HG02763 (cell line): Measurements from ENCODE around the gene MLLT10.
A peak's percentile ranks its signal among the peaks of the same experiment; 100 is the strongest.

ENCODE experiments used
- ATAC-seq: cut with Tn5 transposase; IDR thresholded peaks from one replicate; pipeline ENCODE4 v1.9.1; 2021; ENCODE audit warnings: mild to moderate bottlenecking, moderate library complexity; ENCODE audit not compliant: unreplicated experiment

The MLLT10 gene

DNA sequence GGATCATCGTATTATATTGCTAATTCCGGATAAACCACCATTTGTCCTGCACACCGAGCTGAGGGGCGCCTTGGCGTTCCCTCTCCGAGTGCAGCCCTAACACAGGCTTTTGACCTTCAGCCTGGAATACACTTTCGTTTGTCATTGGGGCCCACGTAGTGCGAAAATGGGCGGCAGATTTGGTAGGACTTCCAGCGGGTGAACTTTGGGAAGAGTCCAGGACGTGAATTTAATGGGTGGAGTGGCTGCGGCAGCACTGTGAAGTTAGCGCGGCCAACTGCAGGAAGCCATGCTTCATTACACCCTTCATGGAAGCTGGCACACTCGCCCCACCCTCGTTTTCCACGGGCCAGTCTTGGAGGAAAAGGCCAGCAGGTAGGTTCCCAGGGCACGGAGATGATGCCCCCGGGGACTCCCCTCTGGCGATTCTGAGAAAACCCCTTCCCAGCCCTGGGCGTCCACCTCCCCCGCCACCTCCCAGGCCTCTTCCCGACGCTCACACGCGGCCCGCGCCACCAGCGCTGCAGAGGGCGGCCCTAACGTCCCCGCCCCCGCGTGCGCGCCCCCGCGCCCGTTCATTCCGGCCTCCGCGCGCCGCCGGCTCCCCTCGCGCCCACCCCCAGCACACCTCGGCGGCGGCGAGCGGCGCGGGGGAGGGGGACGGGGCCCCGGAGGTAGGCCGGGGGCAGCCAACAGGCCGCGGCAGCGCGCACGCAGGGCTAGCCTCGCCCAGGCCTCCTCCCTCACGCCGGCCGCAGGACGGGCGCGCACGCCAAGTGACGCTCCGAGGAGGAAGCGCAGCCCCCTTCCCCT lies at the start of gene MLLT10:
Gene MLLT10 (plus strand): TSS at position 766 of the 813 bp plus-strand sequence. CDS start 413 bp downstream, outside the sequence.
- peak; percentile 87 for ATAC-seq

- ATAC-seq: no peak
These were observed 46.4 kb upstream of the MLLT10 start for GRCh38 chr10:21487416-21488180.

DNA sequence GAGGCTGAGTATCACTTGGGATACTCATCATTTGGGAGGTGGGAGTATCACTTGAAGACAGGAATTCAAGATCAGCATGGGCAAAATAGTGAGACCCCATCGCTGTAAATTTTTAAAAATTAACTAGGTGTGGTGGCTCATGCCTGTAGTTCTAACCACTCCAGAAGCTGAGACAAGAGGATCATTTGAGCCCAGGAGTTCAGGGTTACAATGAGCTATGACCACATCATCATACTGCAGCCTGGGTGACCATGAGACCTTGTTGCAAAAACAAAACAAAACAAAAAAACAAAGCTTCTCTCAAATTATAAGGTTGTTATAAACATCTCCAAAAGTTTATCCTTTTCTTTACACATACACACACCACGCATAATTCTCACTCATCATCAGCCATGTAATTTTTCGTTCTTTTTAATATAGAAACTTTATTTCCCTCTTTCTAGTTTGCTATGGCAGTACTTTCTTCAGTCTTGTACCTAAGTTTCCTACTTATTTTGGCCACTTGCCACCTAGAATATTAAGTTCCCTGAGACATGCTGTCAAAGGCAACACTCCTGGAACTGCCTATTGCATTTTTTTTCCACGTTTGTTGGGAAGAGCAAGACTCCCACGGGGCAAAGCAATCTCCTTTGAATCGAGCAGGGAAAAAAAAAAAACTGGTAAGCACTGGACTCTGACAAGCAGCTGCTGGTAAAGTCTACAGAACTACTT lies 45.6 kb upstream of the MLLT10 start:
- no peak for ATAC-seq

DNA sequence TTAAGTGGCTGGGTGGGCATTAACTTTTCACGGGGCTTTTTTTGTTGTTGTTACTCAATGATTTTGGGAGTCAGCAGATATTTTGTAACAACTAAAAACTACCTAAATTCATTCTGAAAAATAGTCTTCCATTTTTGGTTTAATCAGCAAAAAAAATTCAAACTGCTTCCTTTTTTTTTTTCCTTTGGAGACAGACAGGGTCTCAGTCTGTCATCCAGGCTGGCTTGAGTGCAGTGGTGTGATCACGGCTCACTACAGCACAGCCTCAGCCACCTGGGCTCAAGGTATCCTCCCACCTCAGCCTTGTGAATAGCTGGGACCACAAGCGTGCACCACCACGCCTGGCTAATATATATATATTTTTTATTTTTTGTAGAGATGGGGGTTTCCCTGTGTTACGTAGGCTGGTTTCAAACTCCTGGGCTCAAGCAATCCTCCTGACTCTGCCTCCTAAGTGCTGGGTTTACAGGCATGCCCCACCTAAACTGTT lies 45.0 kb upstream of the MLLT10 start:
- ATAC-seq: no peak

DNA sequence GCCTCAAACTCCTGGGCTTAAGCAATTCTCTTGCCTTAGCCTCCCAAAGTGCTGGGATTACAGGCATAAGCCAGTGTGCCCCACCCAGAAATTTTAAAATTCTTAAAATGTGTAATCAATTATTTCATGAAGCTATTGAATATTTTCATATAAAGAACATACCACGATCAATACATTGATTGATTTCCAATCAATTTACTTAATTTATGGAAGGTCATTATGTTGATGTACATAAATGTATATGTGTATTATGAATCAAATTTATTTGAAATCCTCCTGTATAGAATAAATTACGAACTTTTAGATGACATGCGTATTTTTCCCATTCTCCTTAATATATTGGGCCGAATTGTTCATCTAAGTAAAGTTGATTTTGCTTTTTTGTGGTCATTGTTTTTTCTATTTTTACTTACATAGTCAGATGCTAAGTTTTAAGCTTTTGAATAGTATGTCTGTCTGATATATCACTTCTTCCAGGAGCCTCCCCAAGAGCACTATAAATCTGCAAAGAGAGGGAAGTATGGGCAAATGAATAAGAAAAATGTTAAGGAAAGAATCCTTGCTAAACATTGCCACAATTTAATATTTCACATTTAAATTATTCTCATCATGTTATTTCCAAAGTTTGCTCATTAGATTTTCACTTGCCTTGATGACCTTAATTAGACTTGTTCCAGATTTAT lies 43.9 kb upstream of the MLLT10 start:
- ATAC-seq: no peak

DNA sequence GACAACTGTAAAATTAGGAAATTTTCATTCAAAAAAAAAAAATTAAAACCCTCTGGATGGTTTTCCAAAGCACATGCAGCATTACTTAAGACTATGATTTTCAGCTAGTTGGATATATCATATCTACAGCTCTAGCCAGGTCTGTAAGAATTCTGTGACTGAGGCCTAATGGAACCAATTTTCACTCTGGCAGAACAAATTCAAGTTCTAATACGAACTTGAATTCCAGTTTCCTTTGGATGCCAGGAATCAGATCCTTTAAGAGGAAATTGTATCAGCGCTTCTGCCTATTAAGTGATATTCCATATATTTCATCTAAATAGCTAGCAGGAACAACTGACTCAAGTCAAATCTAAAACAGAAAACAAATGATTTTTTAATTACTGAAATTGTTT lies 43.3 kb upstream of the MLLT10 start:
- no peak for ATAC-seq

DNA sequence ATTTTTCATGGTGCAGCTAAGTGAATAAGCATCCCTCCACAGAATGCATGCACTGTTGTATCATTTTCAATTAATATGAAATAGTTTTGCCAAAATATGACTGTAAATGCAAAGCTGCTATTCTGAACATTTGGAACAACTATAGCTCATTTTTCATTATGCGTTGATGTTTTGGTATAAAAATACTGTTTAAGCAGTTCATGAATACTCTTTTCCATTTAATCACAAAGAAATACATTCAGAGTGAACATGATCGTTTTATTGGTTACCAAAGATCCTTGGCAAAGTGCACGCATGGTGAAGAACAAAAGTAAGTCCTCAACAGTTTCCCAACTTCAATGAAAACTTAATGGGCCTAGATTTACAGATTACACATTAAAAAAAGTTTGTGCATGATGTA lies 41.6 kb upstream of the MLLT10 start:
- ATAC-seq: no peak

- ATAC-seq: no peak
These were observed 40.2 kb upstream of the MLLT10 start for GRCh38 chr10:21493784-21494183.

DNA sequence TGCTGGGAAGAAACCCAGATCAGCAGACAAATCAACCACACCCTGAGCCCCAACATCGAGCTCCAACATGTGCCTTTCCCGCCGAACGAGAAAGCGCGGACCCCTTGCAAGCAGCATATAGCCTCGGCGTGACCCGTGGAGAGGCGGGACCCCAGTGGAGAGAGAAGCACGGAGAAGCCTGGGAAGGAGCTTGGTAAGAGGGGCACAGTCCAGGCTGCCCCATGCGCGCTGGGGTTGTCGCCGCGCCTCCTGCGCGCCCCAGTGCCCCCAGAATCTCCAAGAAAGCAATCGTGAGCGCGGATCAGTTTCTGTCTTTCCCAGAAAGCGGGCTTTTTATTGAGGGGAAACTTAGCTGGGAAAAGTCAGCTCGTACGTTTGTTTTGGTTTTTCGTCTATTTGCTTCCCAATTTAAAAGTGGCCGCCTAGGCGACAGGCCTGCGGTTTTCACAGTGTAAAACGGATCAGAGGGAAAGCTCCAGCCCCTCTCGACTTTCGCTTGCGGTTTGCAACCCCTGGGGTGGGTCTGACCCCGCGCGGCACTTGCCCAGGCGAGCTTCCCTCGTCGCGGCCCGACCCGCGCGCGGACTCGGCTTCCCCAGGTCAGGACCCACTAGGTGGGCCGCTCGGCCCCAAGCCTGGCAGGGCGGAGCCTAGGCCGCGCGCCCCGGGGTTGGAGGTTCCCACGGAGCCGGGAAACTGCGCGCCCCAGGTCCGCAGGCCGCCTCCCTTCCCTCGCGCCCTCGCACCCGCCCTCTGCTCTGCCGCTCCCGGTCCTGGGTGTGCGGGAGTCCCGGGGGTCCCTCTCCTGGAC lies 39.6 kb upstream of the MLLT10 start:
- ATAC-seq: no peak

DNA sequence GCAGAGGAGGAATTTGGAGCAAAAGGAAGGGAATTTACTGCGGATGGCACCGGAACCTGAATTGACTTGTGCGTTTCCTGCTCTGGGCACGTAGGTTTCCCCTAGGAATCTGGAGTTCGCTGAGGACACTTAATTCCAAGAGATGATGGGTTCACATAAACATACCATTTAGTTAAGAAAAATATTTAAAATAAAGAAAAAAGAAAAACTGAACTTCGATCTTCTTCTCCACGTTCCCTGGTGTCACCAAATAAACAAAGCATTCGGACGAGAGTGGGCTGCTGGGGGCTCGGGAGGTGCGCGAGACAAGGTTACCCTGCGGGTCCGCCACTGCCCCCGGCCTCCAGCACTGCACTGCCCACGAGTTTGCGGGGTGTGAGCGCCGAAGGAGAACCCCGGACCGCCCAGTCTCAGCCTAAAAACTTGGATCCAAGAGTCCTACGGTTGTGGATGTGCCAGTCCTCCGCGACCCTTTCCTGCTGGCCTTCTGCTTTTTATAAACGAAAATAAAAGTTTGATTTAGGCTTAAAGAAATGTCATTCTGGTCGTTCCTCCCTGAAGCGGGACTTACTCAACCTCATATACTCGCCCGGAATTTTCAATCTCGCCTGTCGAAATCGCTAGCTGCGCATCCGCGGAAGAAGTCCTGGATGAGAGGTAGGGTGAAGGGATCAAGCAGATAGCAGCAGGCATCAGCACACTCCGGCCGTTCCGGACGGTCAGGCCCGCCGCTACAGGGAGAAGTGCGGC lies 38.9 kb upstream of the MLLT10 start:
- no peak for ATAC-seq

DNA sequence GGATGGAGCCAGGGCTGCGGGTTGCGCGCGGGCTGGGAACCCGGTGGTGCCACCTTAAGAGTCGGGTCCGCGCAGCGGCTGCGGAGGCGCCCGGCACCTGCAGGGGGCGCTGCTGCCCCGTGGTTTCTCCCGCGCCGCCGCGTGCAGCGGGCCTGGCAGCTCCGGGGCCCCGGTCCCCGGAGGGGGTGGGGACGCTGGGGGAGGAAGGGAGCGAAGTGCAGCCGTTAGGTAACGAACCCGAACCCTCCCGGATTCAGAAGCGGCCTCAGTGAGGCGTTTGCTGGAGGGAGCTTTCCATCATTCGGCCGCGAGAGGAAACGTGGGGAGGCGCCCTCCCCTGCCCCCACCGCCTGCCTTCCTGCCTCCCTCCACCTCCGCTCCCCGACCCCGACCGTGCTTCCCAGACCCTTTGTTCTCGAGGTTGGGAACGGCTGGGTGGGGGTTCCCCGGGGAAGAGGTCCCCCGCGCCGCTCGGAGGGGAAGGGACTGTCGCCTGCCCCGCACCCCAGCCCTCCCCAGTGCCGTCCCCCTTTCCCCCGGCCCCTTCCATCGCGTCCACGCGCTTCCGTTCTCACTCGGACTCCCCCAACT lies 38.2 kb upstream of the MLLT10 start:
- peak; percentile 70 for ATAC-seq

- ATAC-seq: peak; percentile 49
These were observed 37.5 kb upstream of the MLLT10 start for GRCh38 chr10:21496343-21497176.

GRCh38 chr10:21497177-21497807 lies 36.7 kb upstream of the MLLT10 start:
- ATAC-seq: no peak

GRCh38 chr10:21498377-21498776 lies 35.7 kb upstream of the MLLT10 start:
- ATAC-seq: no peak

- ATAC-seq: no peak
These were observed 35.0 kb upstream of the MLLT10 start for GRCh38 chr10:21498986-21499385.

DNA sequence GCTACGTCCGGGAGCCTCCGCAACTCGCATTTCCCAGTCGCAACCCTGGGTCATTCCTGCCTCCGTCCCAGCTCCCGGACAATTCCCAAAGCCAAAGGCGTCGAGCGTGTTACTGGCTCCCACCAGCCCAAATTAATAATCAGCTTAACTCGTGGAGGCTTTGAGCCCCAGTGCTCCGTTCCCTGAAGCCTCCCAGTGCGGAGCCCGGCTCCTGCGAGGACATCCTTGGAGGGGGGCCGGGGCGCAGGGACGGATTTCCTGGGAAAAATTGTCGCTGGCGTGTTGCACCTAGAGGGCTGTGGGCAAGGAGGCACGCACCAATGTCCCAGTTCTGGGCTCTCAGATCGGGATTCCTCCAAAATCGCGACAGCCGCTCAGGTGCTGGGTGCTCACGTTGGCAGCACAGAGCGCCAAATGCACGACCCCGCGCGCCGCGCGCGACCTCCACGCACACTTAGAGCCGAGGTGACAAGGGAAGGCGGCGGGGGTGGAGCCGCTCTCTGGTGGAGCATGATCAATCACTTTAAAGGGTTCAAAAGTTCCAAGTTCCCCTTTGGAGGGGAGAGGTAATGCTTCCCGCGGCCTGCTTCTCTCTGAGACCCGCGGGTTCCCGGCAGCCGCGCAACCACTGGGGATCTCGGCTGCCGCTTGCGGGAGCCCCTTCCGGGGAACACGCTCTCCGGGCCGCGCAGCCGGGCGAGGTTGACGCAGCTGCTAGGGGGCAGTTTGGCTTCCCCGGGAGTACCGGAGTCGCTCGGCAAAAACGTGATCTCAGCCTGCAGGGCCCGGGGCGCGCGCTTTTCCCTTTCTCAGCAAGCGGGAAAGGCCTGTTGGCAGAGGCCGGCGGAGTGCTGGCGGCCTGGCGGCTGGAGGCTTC lies 34.1 kb upstream of the MLLT10 start:
- ATAC-seq: no peak

- ATAC-seq: no peak
These were observed 33.5 kb upstream of the MLLT10 start for GRCh38 chr10:21500578-21500910.
